Left ventricle myocardium superior (tissue), 1 donor: Measurements from ENCODE around the gene MMP8. TPM values are rescaled to one million over a fixed set of nuclear protein-coding genes. Genes with fewer than 3 reads are reported as not detected.

ENCODE experiments used
- ATAC-seq: fragments of 200-7000 bp; cut with Tn5 transposase; one replicate; pipeline ENCODE4 v1.9.1; 2020; ENCODE audit warnings: mild to moderate bottlenecking, moderate library complexity
- DNase-seq: peaks from one replicate; pipeline ENCODE4 v3.0.0-alpha.2; 2020
- intact Hi-C: fragments of 100-400 bp; cut with micrococcal nuclease; formaldehyde crosslinking; loops from one replicate; pipeline ENCODE4 v1.11.0; 2022
- total RNA-seq: library from RNA; stranded (reverse); fragmentation: NEBNext Ultra II Directional; extraction: Animal tissue kit (Norgen Biotek cat#: 25700); gene quantifications from one replicate; pipeline ENCODE4 v1.2.1, GENCODE V29; 2021
- donor health status: DM: no; HTN: yes; CAD: no; lungs with severe emphysema.

The MMP8 gene
- total RNA-seq, 1 donor from 2014 or later = not detected

DNA sequence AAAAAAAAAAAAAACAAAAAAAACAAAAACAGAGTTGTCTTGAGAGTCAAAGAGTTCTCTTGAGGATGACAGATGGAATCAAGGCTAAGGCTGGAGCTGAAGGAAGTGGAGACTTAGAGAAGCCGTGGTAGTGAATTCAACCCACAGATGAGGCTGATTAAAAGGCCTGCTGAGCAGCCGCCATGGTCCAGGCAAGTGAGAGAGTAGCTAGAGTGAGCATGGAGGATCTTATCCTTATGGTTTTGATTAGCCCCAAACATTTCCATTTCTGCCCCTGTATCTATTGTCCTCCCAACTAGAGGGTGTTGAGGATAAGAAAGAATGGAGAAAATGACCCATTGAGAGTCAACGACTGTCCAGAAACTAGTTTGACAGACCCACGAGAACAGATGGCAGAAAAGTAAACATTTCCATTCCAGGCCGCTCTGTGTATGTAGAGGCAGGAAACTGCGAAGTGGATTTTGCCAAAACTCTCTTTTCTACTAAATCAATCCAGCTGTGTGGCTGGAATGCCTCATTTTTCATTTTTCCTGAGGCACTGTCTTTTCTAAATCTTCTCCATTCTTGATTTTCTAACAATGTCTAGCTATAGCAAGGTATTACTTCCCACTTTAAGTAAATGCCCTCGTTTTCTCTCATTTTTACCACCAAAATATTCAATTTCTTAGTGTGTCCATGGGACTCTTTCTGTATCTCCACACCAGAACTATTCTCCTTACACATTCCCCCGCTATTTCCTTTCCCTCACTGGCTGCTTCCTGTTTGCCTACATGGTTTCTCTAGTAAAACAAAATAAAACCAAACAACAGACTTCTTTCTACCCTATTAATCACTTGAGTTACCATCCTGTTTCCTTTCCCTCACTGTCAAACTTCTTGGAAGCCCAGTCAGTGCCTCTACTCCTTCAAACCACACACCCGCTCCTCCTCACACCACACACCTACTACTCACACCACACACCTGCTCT is 5.4 kb upstream of the MMP8 start:
- intact Hi-C loops = loop anchor here (10.0 kb wide), 1 partner anchor 205 kb away; no protein-coding TSS in a partner anchor
- no peak for DNase-seq
- no peak for ATAC-seq

GRCh38 chr11:102727890-102728289 is 3.1 kb upstream of the MMP8 start:
- intact Hi-C loops = no loop called here
- DNase-seq (no peak), ATAC-seq (no peak)

DNA sequence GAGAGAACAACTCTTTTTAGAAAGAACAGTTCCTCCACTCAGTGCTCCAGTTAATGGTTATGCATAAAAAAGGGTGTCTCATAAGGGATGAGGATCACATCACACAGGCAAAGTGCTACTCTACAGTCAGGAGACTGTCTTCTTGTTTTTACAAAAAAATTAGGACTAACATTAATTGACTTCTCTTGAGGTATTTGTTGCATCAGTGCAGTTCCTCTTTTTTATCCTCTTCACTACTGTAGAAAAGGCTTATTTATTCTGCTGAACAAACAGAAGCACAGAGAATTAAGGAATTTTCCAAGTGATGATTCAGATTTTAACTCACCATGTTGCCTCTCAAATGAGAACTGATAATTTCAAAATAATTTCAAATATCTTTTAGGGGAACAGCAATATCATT is 1.9 kb downstream of the MMP8 start:
- DNase-seq (no peak), ATAC-seq (no peak)
- intact Hi-C loops = no loop called here

DNA sequence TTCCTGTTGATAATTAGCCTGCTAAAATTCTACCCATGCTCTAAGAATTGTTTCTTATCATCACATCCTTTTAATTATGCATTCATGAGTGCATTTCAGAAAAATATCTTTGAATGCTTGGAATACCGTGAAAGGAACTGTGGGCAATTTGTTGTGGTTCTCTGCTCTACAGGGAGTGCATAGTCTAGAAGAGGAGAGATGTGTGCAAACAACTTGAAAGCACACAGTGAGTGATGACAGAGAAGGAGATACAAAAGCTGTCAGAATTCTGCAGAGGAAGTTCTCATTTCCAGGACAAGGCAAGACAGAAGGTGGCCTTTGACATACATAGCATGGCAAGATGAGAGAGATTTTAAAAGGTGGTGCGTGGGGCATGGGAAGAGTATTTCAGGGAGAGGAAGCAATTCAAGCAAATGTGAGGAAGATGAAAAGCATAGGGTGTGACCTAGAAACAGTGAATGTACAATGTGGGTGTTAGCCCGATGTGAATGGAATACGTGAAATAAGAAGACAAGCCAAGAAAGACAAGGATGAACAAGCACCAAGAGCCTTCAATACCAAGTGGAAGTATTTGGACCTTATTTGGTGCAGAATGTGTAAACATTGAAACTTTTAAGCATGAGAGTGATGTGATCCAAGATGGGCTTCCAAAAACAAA is 5.0 kb downstream of the MMP8 start:
- no peak for DNase-seq
- intact Hi-C loops = no loop called here
- no peak for ATAC-seq

DNA sequence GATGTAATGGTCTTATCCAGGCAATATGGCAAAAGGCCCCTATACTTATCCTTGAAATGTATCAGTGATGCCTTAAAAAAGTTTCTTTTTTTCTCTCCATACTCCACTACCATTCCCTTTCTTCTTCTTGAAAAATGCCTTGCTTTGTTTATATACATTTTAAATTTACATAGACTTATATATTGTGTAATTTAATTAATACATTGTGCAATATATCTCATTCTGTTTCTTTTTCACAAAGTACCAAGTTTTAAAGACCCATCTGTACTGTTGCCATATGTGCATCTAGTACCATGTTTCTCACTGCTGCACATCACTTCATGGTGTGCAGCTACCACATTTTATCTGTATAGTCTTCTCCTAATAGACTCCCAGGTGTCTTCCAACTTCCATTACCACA is 7.5 kb downstream of the MMP8 start:
- intact Hi-C loops = no loop called here
- DNase-seq = no peak
- no peak for ATAC-seq

DNA sequence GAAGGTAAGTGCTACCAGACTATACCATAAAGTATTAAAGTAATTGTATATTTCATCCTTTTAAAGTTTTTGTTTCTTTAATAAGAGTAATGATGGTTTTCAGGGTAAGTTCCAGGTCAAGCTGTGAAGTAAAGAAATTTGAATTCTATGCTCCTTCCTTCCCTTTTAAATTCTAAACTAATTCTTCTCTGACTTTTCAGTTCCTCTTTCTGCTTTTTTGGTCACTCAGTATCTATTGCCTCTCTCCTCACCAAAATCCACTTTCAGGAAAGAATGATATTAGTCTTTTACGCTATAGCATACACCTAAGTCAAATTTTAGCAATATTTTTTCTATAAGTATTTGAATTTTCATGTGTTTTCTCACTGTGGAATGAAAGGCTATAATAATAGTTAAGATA is 8.2 kb downstream of the MMP8 start:
- intact Hi-C loops = no loop called here
- ATAC-seq = no peak
- DNase-seq = no peak

DNA sequence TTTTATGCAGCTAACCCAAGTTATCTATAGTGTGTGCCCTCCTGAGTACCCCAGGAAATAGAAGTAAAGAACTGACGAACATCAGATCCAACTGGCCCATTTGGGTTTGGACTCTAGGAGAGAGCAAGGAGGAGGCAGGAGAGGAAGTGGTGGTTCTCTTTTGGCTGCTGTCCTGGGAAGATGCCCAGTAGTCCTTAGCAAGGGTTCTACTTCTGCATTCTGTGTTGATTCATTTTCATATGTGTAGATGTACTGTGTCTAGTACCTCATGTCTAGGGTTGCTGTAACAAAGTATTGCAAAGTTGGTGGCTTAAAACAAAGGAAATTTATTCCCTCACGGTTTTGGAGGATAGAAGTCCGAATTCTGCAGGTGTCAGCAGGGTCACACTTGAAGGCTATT is 12.6 kb downstream of the MMP8 start:
- DNase-seq = no peak
- peak; percentile 26 for ATAC-seq

DNA sequence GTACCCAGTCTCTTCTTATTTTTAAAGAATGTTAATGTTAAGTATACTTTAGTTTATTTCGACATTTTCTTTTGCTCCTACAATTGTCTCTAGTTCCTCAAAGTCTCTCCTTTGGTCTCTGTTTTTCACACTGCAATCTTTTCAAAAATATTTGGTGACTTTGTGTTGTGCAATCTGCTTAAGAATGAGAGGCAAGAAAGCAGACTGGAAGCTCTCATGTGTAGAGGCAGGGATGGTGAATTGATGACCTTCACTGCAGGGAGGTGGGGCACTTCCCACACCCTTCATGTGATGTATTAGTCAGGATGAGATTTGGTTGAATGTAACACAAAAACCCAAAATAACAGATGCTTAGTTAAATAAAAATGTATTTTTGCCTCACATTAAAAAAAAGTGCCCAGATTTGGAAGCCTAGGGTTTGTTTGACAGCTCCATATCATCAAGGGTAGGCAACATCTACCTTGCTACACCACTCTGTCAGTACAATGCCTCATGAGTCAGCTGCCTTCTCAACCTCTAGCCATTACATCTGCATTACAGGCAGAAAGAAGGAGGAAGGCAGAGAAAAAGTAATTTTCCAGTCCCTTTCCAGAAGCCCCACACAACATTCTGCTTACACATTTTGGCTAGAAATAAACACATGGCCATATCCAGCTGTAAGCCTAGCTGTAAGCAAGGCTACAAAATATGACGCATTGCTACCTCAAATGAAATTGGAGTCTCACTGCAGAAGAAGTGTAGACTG is 15.4 kb downstream of the MMP8 start:
- intact Hi-C loops = no loop called here
- ATAC-seq = no peak
- no peak for DNase-seq

More for the DNA sequence above, 12.6 kb downstream of the MMP8 start:
- intact Hi-C loops = no loop called here

- intact Hi-C loops = no loop called here
- DNase-seq (no peak), ATAC-seq (no peak)
These were observed 16.1 kb downstream of the MMP8 start for GRCh38 chr11:102708654-102709053.

GRCh38 chr11:102705626-102706025 is 19.1 kb downstream of the MMP8 start, which contains the start of gene MMP27:
TSS of gene MMP27 (minus strand) at chr11:102705769. CDS start at chr11:102705714, 55 bp downstream.
- DNase-seq (no peak), ATAC-seq (no peak)
- intact Hi-C loops = no loop called here

GRCh38 chr11:102704841-102705240 is 19.9 kb downstream of the MMP8 start:
- DNase-seq (no peak), ATAC-seq (no peak)
- intact Hi-C loops = no loop called here

DNA sequence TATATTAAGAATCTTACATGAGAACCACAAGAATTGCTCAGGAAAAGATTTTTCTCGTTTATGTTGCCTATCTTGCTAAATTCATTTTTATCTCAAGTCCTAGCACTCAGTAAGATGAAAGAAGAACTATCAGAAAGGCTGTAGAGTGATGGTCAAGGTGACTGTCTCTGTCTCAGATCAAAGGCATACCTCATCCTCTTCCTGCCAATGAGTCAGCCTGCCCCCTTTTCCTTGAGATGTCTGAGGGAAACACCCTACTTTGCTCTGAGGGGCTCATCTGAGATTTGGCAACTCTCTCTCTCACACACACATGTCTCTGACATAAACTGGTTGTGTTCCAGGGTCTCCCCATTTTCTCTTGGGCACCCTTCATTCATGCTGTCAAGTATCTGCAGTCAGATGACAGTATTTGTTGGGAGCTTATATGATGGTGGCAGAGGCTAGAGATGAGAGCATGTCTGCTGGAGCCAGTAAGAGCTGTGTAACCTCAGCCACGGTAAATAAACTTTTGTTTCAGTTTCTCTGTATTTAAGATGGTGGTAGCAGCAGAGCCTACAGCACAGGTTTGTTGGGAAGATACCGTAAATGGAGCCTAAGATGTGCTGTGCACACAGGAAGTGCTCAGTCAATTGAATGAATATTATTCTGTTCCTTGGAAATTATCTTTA is 20.8 kb downstream of the MMP8 start:
- intact Hi-C loops = no loop called here
- no peak for DNase-seq
- no peak for ATAC-seq

GRCh38 chr11:102695201-102695600 is 29.6 kb downstream of the MMP8 start:
- DNase-seq = no peak
- no peak for ATAC-seq
- intact Hi-C loops = no loop called here

- intact Hi-C loops = no loop called here
- no peak for DNase-seq
- ATAC-seq = no peak
These were observed 39.0 kb downstream of the MMP8 start for GRCh38 chr11:102685754-102686153.

- ATAC-seq = no peak
- intact Hi-C loops = no loop called here
These were observed 39.4 kb downstream of the MMP8 start for GRCh38 chr11:102685338-102685737.

DNA sequence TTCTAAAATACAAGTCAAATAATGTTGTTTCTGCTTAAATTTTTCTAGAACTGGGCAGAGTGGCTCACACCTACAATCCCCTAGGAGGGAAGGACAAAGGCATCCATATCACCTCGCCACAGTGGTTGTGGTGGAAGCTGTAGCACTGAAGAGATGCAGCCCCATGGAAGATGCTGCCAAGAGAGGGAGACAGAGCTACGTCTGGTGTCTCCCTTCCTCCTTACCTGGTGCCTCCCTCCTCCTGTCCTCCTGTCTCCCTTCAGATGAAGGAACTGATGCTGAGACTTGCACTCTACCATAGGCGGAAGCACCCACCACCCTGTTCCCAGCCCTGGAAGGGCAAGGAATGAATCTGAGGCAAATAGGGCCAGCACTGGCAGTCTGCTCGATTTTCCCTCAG is 41.5 kb downstream of the MMP8 start:
- intact Hi-C loops = no loop called here
- DNase-seq (no peak), ATAC-seq (no peak)

More at GRCh38 chr11:102685338-102685737, 39.4 kb downstream of the MMP8 start:
- no peak for DNase-seq

DNA sequence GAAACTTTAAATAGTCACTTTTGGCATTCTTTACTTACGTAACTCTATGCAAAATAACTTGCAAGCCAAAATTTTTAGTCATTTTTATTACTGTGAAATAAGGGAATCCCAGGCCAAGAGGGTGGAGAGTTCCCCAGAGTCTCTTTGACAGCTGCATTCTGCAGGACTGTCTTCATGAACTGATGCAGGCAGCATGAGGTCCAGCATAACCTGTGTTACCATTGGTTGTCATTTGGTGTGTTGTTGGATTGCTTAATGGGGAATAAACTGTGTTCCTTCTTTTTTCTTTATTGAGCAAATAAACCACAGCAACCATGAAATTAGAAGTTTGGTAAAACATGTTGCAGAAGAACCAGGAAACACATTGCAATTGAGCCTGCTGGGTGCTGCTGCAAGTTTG is 43.8 kb downstream of the MMP8 start:
- DNase-seq (no peak), ATAC-seq (peak; percentile 85)
- intact Hi-C loops = no loop called here

GRCh38 chr11:102678022-102678421 is 46.7 kb downstream of the MMP8 start:
- intact Hi-C loops = no loop called here
- no peak for DNase-seq
- ATAC-seq = no peak

DNA sequence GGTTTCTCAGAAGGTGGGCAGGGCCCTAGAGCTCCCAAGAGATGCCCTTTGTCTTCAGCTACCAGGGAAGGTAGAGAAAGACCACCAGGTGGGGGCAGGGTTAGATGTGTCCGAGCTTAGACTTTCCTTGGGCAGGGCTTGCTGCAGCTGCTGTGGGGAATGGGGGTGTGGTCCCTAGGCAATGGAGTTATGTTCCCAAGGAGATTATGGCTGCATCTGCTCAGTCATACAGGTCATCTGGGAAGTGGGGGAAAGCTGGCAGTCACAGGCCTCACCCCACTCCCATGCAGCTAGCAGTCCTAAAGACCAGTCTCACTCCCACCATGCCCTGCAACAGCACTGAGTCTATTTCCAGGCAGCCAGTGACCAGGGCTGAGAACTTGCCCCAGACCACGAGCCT is 48.7 kb downstream of the MMP8 start:
- intact Hi-C loops = no loop called here
- DNase-seq (no peak), ATAC-seq (no peak)
